GM19328 (cell line): ENCODE measurements around the gene CLASP1.
A peak's percentile ranks its signal among the peaks of the same experiment; 100 is the strongest.
"Not testable (repeated sequence)": the region's sequence is repeated elsewhere in the genome, so short reads cannot be mapped to it uniquely, and the experiment has no call there.

Experiments used
- ATAC-seq: cut with Tn5 transposase; IDR thresholded peaks from one replicate; pipeline ENCODE4 v1.9.1; 2021; ENCODE audit warnings: mild to moderate bottlenecking, moderate library complexity; ENCODE audit not compliant: unreplicated experiment

The CLASP1 gene

DNA sequence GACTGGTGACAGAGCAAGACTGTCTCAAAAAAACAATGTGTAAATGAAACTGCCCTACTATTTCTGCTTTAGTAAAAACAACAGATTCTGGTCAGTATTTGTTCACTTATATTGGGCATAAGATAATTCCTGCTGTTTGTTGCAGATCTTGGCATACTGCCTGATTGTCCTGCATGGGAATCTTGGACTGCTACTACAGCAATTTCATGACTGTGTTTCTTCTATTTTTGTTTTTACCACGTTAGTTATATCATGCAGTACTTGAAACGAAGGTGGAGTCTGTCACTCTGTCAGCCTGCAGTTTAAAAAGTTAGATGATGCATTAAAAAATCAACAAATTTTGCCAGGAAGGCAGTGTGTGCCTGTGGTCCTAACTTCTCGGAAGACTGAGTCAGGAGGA lies 14.2 kb upstream of the CLASP1 start:
- ATAC-seq, result no peak

GRCh38 chr2:121662656-121663055 lies 13.4 kb upstream of the CLASP1 start:
- no peak for ATAC-seq

GRCh38 chr2:121659933-121660332 lies 10.7 kb upstream of the CLASP1 start:
- no peak for ATAC-seq

- not testable (repeated sequence) for ATAC-seq
Observed at GRCh38 chr2:121658393-121658792, 9.1 kb upstream of the CLASP1 start.

GRCh38 chr2:121653035-121653434 lies 3.8 kb upstream of the CLASP1 start:
- no peak for ATAC-seq

GRCh38 chr2:121650315-121650930 lies 1.2 kb upstream of the CLASP1 start:
- no peak for ATAC-seq

GRCh38 chr2:121649596-121650314 lies 493 bp upstream of the CLASP1 start:
- ATAC-seq, result peak; percentile 88

DNA sequence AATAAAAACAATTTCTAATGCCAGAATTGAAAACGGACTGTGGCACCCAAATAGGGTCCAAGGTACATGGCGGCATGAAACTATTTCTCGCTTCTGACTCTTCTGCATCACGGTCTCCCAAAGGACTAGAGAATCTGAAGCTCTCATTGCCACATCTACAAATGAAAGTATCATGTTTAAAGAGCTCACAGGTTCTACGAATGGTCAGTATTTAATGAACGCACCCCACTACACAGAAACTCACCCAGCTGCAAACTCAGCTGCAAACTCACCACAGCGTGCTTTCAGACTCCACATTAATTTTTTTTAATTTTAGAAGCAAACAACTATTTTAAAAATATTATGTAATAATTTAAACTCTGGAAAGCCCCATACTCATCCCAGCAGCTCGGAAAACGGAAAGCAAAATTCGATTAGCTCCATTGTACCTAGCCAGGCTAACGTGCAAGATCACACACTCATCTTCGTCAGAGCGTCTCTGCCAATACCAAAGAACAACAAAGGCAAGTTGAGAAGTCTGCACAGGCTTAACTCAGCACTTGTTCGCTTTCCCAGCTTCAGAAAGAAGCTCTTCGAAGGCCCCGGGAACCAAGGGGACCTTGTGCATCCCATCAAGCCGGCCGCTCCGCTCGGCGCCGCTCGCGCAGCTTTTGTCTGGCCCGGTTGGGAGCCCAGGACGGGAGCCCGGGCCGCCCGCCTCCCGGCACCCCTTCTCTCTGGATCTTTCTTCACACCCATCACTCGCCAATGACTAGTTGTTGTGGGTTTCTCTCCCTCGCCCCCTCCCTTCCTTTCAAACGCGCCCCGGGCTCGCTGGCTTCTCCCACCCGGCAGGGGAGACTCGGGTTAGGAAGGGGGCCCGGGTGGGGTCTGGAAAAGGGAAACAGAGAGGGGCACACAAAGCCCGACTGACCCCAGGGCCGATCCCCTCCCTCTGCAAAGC lies 785 bp downstream of the CLASP1 start:
- peak; percentile 22 for ATAC-seq

DNA sequence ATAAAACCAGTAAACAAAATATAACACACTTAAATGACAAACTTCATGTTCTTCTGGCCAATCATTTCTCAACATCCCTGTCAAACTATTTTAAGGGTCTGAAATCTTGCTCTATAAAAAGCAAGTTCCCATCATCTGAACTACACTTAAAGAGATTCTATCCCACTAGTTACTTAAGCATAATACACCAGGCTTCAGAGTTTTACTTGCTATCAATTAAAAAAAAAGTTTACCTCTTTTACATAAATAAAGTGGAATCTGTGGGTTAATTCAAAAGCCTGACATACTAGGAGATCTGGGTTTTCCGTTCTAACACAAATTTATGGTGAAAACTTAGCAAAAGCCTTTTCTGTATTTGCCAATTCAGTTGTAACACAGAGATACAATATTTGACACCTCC lies 1.9 kb downstream of the CLASP1 start:
- no peak for ATAC-seq

GRCh38 chr2:121644715-121645114 lies 4.5 kb downstream of the CLASP1 start:
- no peak for ATAC-seq

GRCh38 chr2:121643877-121644276 lies 5.4 kb downstream of the CLASP1 start:
- ATAC-seq, result no peak

DNA sequence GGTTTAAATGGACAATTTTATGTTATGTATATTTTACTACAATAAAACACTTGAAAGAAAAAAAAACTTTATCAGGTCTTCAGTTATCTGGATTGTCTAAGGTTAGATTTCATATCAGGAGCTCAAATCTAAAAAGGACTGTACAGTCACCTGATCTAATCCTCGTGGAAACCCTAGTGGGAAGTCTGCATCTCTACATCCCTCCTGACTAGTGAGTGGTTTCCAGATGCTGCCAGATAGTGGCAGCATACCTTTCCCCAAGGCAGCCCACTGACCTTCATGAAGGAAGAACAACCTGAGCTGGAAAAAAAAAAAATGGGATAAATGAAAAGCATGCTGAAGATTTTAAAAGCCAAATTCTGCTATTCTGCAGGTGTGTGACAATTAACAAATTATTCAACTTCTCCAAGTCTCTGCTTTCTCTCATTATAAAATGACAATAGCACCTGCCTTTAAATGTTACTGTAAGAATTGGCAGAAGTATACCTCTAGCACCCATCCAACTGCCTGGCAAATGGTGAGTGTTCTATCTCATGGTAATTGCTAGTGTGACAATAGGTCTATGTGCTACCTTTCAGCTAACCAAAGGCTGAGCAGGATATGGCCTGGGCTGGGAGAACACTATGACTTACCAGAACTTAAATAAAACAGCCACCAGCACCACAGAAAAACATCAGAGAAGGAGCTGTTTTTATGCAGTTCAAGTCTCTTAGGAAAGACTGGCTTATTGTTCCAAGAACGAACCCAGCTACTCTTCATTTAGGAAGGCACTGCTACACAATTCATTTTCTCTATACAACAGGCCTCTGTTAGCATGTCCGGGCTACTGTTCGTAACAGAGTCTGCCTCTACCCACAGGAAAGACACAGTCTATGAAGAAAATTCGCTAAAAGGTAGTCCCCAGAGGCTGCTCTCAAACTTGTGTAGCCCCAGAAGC lies 8.6 kb downstream of the CLASP1 start:
- ATAC-seq, result no peak

- not testable (repeated sequence) for ATAC-seq
Observed at GRCh38 chr2:121639846-121640245, 9.4 kb downstream of the CLASP1 start.

GRCh38 chr2:121638333-121638732 lies 10.9 kb downstream of the CLASP1 start:
- no peak for ATAC-seq

DNA sequence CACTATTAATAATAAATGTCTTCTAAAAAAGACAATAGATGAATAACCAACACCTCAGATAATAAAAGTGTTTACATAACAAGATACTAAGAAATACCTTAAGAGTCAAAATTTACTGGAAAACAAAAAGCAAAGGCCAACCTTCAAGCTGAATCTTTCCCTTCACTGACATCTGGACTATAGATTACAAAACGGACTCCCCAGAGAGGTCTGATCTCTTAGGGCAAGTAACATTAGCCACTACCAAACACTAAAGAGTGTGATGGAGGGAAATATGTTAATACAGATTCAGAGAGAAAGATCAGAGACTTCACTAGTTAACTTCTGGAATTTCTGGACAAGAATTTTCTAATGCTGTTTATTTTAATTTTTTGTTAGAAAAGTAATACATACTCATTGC lies 13.9 kb downstream of the CLASP1 start:
- ATAC-seq, result no peak

DNA sequence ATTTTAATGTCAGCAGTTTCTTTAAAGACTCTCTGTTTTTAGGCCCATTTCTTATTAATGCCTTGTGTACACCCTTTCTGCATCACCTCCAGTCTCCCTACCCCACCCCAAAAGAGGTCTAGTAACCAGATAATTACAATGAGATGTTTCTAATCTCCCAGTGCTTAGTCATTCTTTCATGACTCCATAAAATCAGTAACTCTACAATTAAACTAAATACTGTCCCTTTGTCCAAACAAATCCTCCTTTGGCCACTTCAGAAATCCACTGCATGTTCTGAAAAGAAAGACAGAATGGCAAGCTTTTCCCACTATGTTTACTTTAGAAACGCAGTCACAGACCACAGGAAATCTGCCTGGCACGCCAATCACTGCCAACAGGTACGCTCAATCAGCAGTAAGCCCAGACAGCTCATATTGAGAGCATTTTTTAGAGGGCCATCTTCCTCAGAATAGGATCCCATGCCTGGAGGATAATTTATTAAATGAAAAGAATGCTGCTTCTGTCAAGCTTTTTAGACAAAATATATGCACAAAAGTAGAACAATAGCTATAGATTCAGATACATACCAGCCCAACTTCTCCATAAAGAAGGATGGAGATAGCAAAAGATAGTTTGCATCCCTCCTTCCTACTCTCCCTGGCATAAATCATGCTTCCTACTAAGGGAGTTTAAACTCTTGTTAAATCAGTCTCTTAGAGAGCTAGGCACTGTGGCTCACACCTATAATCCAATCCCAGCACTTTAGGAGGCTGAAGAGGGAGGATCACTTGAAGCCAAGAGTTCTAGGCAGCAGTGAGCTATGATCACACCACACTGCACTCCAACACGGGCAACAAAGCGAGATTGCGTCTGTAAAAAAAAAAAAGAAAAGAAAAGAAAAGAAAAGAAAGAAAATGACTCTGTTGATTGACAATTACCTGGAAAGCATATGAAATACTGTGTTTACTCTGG lies 14.6 kb downstream of the CLASP1 start:
- ATAC-seq, result no peak

GRCh38 chr2:121633463-121633862 lies 15.8 kb downstream of the CLASP1 start:
- no peak for ATAC-seq

DNA sequence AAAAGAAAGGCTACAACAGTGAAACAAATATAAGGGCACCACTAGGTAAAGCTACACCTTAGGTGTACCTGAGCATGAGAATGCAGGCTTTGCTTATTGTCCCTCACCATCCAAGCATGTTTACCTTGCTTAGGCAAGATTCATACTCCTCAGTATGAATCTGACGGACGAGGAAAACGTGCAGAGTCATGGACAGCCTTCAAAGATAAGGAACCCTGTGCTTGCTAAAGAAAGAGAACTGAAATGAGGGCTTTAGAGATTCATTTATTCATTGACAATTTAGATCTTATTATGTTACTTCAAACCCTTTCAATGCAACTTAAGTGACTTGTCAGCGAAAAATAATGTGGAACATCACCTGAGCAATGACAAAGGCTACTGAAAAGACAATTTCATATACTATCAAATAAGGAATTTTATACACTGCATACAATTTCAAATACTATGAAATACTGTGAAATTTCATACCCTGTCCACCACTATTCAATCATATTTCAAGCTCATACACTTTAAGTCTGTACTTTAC lies 21.7 kb downstream of the CLASP1 start:
- ATAC-seq, result no peak
